GM12872 (cell line): ENCODE data around the gene RNF144B.

Source experiments
- TF ChIP-seq, protein P1 (sequence below): IDR thresholded peaks from 3 replicates; pipeline ENCODE4 v1.5.1; 2011; ENCODE audit warnings: low read depth, mild to moderate bottlenecking, low read length, moderate library complexity; ENCODE audit not compliant: insufficient read depth

RNF144B gene

DNA sequence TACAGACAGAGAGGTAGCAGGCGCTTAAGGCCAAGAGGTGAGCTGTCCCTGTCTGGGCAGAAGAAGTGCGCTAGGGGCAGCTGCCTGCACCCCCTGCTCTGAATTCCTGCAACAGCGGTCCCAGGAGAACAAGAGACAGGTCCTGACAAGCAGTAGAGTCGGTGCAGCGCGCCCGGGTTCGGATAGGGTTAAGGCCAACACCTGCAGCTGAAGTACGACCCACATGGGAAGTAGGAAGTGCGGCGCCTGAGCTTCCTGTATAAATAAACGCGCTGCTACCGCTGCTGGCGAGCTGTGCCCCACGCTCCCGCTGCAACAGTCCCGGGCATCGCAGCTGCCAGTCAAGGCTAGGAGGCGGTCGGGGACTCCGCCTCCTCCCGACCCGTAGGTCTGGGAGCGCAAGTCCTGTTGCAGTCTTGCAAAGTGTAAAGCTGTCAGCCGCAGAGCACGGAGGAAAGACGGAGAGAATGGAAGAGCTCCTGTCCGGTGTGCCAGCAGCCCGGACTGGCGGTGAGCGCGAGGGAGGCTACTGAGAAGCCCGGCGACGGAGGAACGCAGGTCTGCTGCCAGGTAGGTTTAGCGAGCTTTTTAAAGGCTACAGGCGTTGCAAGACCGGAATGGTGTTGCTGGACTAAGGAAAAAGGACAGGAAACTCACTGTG is at the start of gene RNF144B:
Gene RNF144B, plus strand, starts transcription at position 290 of the 661 bp plus-strand sequence. CDS start 12,185 bp downstream, outside the sequence.
- TF ChIP-seq, protein P1, sequence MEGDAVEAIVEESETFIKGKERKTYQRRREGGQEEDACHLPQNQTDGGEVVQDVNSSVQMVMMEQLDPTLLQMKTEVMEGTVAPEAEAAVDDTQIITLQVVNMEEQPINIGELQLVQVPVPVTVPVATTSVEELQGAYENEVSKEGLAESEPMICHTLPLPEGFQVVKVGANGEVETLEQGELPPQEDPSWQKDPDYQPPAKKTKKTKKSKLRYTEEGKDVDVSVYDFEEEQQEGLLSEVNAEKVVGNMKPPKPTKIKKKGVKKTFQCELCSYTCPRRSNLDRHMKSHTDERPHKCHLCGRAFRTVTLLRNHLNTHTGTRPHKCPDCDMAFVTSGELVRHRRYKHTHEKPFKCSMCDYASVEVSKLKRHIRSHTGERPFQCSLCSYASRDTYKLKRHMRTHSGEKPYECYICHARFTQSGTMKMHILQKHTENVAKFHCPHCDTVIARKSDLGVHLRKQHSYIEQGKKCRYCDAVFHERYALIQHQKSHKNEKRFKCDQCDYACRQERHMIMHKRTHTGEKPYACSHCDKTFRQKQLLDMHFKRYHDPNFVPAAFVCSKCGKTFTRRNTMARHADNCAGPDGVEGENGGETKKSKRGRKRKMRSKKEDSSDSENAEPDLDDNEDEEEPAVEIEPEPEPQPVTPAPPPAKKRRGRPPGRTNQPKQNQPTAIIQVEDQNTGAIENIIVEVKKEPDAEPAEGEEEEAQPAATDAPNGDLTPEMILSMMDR: no peak

DNA sequence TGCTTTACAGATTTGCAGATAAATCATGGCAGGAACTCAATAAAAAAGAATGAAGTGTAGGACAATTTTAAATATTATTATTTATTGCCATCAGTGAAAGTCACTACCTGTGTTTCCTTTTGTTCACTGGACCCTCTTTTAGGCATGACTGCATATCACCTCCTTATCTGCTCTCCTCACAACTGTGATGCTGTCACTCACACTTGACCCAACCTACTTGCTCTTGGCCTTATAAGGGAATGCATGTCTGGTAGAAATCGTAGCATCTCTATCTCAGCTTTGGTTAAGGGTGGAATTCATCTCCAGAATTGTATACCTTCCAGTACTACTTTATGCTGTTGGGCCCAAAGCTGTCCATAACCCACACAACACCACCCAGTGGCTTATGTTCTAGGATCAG is 47.6 kb upstream of the RNF144B start:
- TF ChIP-seq, protein P1: no peak

DNA sequence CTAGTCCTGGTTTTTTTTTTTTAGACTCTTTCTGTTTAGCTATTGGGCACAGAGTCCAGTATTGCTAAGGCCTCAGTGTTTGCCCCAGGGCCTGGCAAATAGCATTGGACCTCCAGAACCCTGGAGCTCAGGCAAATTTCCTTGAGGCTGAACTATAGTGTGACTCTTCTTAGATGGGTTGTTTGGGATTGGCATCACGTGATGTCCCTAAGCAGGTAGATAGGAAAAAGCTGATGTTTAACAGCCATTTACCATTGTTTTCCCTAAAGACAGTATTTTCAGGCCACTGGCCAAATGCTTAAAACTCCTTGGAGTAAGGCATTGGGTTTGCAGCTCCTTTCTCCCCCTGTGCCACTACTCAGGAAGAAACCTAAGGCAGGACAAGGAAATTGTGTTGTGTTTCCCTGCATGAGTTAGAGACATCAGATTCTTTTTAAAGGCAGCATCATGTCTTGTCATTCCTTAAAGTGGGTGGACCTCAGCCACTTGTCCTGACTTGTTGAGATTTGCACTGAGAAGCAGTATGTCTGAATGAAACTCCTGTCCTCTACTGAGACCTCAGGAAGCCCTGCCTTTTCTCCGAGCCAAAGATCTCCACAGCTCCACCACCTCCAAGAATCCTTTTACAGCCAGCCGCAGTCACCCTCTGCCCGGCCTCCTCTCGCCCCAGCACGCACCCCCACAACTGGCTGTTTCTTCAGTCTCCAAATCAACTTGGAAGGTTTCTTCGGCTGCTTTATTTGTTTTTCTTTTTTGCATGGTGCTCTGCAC is 46.2 kb upstream of the RNF144B start:
- TF ChIP-seq, protein P1: no peak

DNA sequence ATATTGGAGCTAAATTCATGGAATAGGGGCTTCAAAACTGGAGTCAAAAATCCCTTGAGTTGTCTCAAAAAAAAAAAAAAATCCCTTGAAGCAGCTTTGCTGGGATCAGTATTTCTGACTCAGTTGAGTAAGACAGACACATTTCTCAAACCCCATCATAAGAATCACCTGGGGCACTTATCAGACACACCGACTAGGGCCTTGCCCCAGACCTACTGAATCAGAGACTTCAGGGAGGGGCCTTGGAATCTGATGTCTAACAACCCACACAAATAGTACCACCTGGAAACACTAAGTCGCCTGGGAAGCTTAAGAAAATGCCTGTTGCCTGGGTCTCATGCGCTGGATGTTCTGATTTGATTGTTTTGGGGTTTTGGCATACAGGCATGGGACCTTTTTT is 44.9 kb upstream of the RNF144B start:
- TF ChIP-seq, protein P1: no peak

DNA sequence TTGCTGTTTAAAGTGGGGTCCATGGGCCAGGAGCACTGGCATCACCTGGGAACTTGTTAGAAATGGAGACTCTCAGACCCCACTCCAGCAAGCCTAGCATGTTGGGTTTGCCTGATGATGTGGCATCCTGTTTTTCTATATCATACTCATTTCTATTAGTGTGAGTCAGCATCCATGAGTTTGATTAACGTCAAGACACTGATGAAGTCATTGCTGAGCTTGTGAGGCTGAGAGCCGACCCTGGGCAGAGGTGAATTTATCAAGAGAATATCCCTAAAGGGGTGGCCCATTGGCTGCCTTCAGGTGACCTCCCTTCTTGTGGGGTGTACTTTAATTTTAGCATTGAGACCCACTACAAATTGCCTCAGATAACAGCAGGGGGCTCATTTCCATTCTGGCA is 43.4 kb upstream of the RNF144B start:
- TF ChIP-seq, protein P1: no peak

DNA sequence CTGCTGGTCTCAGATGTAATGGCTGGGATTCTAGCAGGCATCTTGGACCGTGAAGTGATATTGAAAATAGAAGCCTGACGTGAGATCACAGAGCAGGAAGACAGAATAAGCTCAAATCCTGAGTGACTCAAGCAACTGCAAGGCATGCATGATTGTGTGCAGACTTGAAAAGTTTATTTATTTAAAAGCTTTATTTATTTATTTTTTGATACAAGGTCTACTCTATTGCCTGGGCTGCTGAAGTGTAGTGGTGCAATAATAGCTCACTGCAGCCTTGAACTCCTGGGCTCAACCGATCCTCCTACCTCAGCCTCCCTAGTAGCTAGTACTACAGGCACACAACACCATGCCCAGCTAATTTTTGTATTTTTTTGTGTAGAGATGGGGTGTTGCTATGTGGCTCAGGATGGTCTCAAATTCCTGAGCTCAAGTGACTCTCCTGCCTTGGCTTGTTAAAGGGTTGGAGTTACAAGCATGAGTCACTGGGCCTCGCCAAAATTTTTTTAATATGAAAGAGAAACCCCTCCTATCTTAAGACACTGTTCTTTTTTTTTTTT is 40.1 kb upstream of the RNF144B start:
- TF ChIP-seq, protein P1: no peak

DNA sequence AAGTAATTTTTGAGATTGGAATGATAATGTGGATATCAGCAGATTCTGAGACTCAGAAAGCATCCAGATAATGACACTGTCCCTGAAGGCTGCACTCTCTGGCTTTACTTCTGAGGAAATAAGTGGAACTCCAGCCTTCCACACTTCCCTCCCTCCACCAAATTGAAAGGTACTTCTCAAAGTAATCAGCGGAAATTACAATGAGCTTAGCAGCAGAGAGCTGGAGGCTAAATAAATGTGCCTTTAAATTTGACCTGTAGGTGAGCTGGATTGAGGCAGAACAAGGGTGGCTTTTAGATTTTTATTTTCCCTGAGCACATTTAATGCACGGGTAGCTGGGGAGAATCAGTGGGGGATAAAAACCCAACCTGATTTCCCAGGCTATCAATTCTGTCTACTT is 39.3 kb upstream of the RNF144B start:
- TF ChIP-seq, protein P1: no peak
